Liver (tissue), 3 donors: ENCODE measurements around the gene SSBP2.

Experiments
- CTCF ChIP-seq: fragments of 150-350 bp; IDR thresholded peaks from 2 replicates; pipeline ENCODE4 v1.5.1; 2017; ENCODE audit warnings: improper control_type of control experiment, low read depth, low read length; ENCODE audit not compliant: missing input control
- RAD21 ChIP-seq, 2 donors: IDR thresholded peaks; 2 replicates each; pipeline ENCODE4 v1.6.1; 2016; ENCODE audit warnings: antibody characterized with exemption in 2 of 2, mild to moderate bottlenecking in 2 of 2
- REST ChIP-seq: IDR thresholded peaks from 2 replicates; pipeline ENCODE4 v1.6.1; 2016; ENCODE audit warnings: antibody characterized with exemption, mild to moderate bottlenecking
- TAF1 ChIP-seq: conservative IDR thresholded peaks from 2 replicates; pipeline ENCODE4 v1.6.1; 2016; ENCODE audit warnings: antibody characterized with exemption, mild to moderate bottlenecking
- YY1 ChIP-seq: IDR thresholded peaks from 2 replicates; pipeline ENCODE4 v1.6.1; 2016; ENCODE audit warnings: antibody characterized with exemption, mild to moderate bottlenecking
- ZBTB33 ChIP-seq: IDR thresholded peaks from 2 replicates; pipeline ENCODE4 v1.6.1; 2016; ENCODE audit warnings: antibody characterized with exemption
- donor health status: healthy.
- donor health status: healthy.

GRCh38 chr5:81656783-81657182 lies 94.1 kb downstream of the SSBP2 start:
- TF ChIP-seq CTCF (no peak), ZBTB33 (no peak), YY1 (no peak), REST (no peak), RAD21 (IDR thresholded peaks at IDR 0.05) (no peak), TAF1 (no peak)
